GM19239 (cell line): ENCODE data around the gene MGAT1.
"Not testable (repeated sequence)": the region's sequence is repeated elsewhere in the genome, so short reads cannot be mapped to it uniquely, and the experiment has no call there.

ENCODE experiments used
- DNase-seq: peaks from one replicate; pipeline ENCODE4 v3.0.0; 2011; ENCODE audit warnings: low spot score; ENCODE audit not compliant: insufficient read length
- FAIRE-seq: peaks from 2 replicates; lab custom pipeline; 2011; peaks lifted over from hg19 to GRCh38; lab: Jason Lieb, UNC

The MGAT1 gene

GRCh38 chr5:180802325-180803180 lies at the start of gene MGAT1:
Gene MGAT1, minus strand, starts transcription at chr5:180802806. Its CDS starts 9,835 bp downstream, at chr5:180792971.
- peak; percentile 52 for FAIRE-seq
- DNase-seq = peak; percentile 90

DNA sequence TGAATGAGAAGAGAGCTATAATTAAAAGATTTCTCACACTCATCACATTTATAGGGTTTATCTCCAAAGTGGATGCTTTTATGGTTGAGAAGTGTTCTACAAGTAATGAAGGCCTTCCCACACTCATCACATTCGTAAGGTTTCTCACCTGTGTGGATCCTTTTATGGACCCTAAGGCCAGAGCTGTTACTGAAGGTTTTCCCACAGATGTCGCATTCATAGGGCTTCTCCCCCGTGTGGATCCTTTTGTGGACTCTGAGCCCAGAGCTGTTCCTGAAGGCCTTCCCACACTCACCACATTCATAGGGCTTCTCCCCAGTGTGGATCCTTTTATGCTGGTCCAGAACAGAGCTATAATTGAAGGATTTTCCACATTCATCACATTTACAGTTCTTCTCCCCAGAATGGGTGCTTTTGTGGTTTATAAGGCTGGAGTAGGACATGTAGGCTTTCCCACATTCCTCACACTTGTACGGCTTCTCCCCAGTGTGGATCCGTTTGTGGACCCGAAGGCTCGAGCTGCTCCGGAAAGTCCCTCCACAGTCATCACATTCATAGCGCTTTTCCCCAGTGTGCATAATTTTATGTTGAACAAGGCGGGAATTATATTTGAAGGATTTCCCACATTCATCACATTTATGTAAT lies 48.0 kb upstream of the MGAT1 start:
- FAIRE-seq = peak; percentile 49
- no peak for DNase-seq

- DNase-seq (no peak), FAIRE-seq (no peak)
Observed at GRCh38 chr5:180849827-180850226, 47.2 kb upstream of the MGAT1 start.

GRCh38 chr5:180848878-180849277 lies 46.3 kb upstream of the MGAT1 start:
- FAIRE-seq = no peak

DNA sequence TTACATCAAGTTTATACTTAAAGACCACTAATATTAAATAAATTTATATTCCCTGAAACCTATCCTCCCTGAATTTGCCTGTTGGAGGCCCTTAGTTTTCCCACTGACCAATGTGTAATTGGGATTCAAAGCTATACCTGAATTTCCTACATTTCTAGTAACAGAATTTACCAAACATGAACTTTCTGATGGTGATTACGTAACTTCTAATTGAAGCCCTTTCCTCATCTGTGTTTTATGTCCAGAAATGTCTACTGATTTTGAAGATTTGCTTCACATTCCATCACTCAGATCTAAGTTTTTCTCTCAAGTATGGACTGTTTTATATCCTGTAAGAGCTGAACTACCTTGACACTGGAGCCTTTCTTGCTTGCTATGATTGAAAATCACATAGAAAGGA lies 45.7 kb upstream of the MGAT1 start:
- FAIRE-seq (no peak), DNase-seq (no peak)

More at GRCh38 chr5:180848878-180849277, 46.3 kb upstream of the MGAT1 start:
- DNase-seq = no peak

GRCh38 chr5:180847026-180847425 lies 44.4 kb upstream of the MGAT1 start:
- no peak for FAIRE-seq
- no peak for DNase-seq

DNA sequence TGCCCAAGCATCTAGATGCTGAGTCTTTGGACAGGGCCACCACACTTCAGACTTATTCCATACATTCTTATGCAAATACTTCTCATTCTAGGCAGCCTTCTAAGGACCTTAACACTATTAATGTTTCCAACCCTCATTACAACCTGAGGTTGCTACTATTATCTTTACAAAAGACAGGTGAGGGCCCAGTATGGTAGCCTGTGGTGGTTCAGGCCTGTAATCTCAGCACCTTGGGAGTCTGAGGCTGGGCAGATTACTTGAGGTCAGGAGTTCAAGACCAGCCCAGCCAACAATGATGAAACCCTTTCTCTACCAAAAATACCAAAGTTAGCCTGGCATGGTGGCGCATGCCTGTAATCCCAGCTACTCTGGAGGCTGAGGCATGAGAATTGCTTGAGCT lies 42.3 kb upstream of the MGAT1 start:
- no peak for FAIRE-seq

DNA sequence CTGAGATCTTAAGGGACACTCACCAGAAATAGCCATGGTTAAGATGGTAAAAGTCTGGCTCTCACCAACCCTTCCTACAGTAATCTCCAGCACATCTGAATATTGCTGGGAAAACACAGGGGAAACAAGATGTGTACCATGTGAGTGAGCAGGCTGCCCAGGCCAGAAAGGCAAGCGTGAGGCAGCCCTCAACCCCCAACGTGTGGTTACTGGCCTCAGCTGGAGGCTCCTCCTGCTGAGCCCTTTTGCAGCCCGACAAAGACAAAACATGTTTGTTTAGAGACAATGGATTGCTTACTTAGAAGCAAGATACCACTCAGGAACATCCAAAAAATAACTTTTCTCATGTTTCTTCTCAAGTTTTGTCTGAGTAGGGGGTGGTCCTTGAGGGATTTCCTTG lies 41.8 kb upstream of the MGAT1 start:
- DNase-seq (no peak), FAIRE-seq (no peak)

More for the DNA sequence above, 42.3 kb upstream of the MGAT1 start:
- DNase-seq = no peak

- DNase-seq (no peak), FAIRE-seq (no peak)
Observed at GRCh38 chr5:180839935-180840334, 37.3 kb upstream of the MGAT1 start.

DNA sequence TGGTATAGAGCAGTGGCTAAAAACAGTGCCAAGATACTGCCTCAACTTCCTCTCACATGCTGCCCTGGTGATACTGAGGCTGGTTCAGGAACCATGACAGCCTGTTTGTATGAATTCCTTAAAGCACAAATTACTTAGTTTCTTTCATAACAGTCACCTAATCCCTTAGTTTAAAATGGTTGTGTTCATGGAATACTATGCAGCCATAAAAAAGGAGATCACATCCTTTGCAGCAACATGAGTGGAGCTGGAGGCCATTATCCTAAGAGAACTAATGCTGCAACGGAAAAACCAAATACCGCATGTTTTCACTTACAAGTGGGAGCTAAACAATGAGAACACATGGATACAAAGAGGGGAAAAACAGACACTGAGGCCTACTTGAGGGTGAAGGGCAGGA lies 36.6 kb upstream of the MGAT1 start:
- DNase-seq (no peak), FAIRE-seq (peak; percentile 55)

DNA sequence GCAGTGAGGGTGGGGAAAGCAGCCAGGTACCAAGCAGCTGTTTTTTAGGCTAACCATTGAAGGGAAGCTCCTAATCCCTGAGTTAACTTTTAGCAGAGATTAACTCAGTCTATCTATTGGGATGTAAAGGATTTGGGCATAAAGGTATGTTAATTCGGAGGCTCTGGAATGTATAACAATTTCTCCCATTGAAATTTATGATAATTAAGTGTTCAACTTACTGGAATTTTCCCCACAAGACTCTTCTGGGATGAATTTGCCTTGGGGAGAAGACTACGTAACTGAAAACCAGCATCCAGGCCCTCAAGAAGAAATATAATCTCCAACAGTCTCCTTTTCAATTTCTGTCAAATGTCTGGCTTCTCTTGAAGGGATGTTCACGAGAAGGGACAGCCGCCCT lies 34.9 kb upstream of the MGAT1 start:
- no peak for FAIRE-seq

GRCh38 chr5:180832638-180833068 lies 30.0 kb upstream of the MGAT1 start:
- FAIRE-seq (peak; percentile 92), DNase-seq (peak; percentile 43)

More for the DNA sequence above, 34.9 kb upstream of the MGAT1 start:
- DNase-seq = no peak

DNA sequence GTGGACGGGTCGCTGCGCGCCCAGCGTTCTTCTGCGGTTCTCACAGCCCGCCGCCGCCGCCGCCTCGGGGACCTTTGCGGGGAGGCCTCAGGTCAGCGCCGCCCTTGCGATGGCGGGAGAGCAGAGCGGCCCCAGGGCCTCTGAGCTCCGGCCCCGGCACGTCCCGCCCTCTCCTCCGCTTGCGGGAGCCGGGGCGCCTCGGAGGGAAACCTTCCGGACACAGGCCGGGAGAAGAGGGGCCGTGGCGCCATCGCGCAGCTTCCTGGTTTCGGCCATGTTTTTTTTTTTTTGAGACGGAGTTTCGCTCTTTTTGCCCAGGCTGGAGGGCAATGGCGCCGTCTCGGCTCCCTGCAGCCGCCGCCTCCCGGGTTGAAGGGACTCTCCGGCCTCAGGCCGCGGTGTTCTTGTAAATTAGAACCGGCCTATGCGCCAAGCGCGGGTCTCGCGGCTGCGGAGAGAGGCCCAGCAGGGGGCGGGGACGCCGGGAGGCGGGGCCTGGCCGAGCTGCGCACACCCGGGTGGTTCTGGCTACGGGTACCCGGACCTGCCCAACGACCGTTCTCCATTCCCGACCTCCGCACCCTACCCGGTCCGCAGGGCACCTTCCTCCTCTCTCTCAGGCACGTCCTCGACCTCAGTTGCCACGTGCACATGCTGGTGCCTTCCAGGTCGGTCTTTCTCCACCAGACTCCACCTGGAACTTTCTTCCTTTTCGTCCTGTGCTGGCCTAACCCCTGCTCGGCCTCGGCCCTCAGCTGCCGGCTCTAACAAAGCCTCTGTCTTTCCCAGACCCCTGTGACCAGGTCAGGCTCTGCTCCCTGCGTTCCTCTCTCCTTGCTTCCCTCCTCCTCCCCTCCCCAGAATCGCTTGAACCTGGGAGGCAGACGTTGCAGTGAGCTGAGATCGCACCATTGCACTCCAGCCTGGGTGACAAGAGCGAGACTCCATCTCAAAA lies 28.8 kb upstream of the MGAT1 start:
- DNase-seq (peak; percentile 62), FAIRE-seq (peak; percentile 58)

- DNase-seq (peak; percentile 28), FAIRE-seq (peak; percentile 91)
Observed at GRCh38 chr5:180830253-180831138, 27.9 kb upstream of the MGAT1 start.

GRCh38 chr5:180829726-180830125 lies 27.1 kb upstream of the MGAT1 start:
- DNase-seq = no peak
- no peak for FAIRE-seq

- not testable (repeated sequence) for FAIRE-seq, DNase-seq
Observed at GRCh38 chr5:180828756-180829531, 26.3 kb upstream of the MGAT1 start.

- FAIRE-seq, DNase-seq: not testable (repeated sequence)
Observed at GRCh38 chr5:180827374-180827773, 24.8 kb upstream of the MGAT1 start.

- DNase-seq (no peak), FAIRE-seq (no peak)
Observed at GRCh38 chr5:180825768-180826525, 23.3 kb upstream of the MGAT1 start.
